GM21367 (cell line): Measurements from ENCODE around the gene ABL1.
"Not testable (repeated sequence)": the region's sequence is repeated elsewhere in the genome, so short reads cannot be mapped to it uniquely, and the experiment has no call there.

Experiments
- ATAC-seq: cut with Tn5 transposase; IDR thresholded peaks from one replicate; pipeline ENCODE4 v1.9.1; 2021; ENCODE audit not compliant: unreplicated experiment

Gene ABL1

GRCh38 chr9:130847306-130848217 is 12.5 kb downstream of the ABL1 start:
- ATAC-seq, result no peak

- not testable (repeated sequence) for ATAC-seq
Measured at GRCh38 chr9:130848514-130848913, 13.5 kb downstream of the ABL1 start.

- ATAC-seq, result no peak
Measured at GRCh38 chr9:130849356-130849755, 14.3 kb downstream of the ABL1 start.

GRCh38 chr9:130852801-130853200 is 17.7 kb downstream of the ABL1 start:
- no peak for ATAC-seq

- no peak for ATAC-seq
Measured at GRCh38 chr9:130854092-130854491, 19.0 kb downstream of the ABL1 start.

GRCh38 chr9:130854835-130855234 is 19.8 kb downstream of the ABL1 start:
- no peak for ATAC-seq

- ATAC-seq, result no peak
Measured at GRCh38 chr9:130856474-130856873, 21.4 kb downstream of the ABL1 start.

GRCh38 chr9:130857864-130858738 is 23.0 kb downstream of the ABL1 start:
- no peak for ATAC-seq

- ATAC-seq, result no peak
Measured at GRCh38 chr9:130858739-130859705, 24.0 kb downstream of the ABL1 start.

- no peak for ATAC-seq
Measured at GRCh38 chr9:130860458-130861316, 25.6 kb downstream of the ABL1 start.

GRCh38 chr9:130861372-130862180 is 26.5 kb downstream of the ABL1 start:
- ATAC-seq, result no peak

- ATAC-seq, result no peak
Measured at GRCh38 chr9:130862217-130862616, 27.2 kb downstream of the ABL1 start.

GRCh38 chr9:130862747-130863146 is 27.7 kb downstream of the ABL1 start:
- ATAC-seq, result no peak

GRCh38 chr9:130864541-130864940 is 29.5 kb downstream of the ABL1 start:
- no peak for ATAC-seq

- ATAC-seq, result no peak
Measured at GRCh38 chr9:130865921-130866320, 30.9 kb downstream of the ABL1 start.

GRCh38 chr9:130866474-130866965 is 31.5 kb downstream of the ABL1 start:
- ATAC-seq, result no peak

GRCh38 chr9:130867556-130867955 is 32.5 kb downstream of the ABL1 start:
- ATAC-seq, result no peak

- no peak for ATAC-seq
Measured at GRCh38 chr9:130868230-130868629, 33.2 kb downstream of the ABL1 start.

GRCh38 chr9:130869250-130869649 is 34.2 kb downstream of the ABL1 start:
- ATAC-seq, result no peak
